Fibroblast of the aortic adventitia (primary cell): Measurements from ENCODE around the gene THAP4. TPM values are rescaled to one million over a fixed set of nuclear protein-coding genes. Genes with fewer than 3 reads are reported as not detected.
"Not testable (repeated sequence)": the region's sequence is repeated elsewhere in the genome, so short reads cannot be mapped to it uniquely, and the experiment has no call there.

Experiments
- DNase-seq: peaks from one replicate; pipeline ENCODE4 v3.0.0-alpha.2; 2010; ENCODE audit warnings: low read depth
- H3K4me3 ChIP-seq: 2 replicates; pipeline ENCODE4 v1.5.1; 2011; ENCODE audit warnings: low read depth, mild to moderate bottlenecking, control low read depth, low read length, moderate library complexity
- total RNA-seq: library from RNA; depleted of rRNA; stranded (reverse); fragments of >200 nt; gene quantifications from 2 replicates; pipeline ENCODE4 v1.2.3, GENCODE V29; 2012; ENCODE audit warnings: low replicate concordance
- TF ChIP-seq, protein P1 (sequence below): IDR thresholded peaks from 2 replicates; pipeline ENCODE4 v1.5.1; 2011; ENCODE audit warnings: mild to moderate bottlenecking, low read length, control low read depth, inconsistent platforms; ENCODE audit not compliant: insufficient read depth

THAP4 gene
- total RNA-seq, 1 donor = 26.4 TPM

DNA sequence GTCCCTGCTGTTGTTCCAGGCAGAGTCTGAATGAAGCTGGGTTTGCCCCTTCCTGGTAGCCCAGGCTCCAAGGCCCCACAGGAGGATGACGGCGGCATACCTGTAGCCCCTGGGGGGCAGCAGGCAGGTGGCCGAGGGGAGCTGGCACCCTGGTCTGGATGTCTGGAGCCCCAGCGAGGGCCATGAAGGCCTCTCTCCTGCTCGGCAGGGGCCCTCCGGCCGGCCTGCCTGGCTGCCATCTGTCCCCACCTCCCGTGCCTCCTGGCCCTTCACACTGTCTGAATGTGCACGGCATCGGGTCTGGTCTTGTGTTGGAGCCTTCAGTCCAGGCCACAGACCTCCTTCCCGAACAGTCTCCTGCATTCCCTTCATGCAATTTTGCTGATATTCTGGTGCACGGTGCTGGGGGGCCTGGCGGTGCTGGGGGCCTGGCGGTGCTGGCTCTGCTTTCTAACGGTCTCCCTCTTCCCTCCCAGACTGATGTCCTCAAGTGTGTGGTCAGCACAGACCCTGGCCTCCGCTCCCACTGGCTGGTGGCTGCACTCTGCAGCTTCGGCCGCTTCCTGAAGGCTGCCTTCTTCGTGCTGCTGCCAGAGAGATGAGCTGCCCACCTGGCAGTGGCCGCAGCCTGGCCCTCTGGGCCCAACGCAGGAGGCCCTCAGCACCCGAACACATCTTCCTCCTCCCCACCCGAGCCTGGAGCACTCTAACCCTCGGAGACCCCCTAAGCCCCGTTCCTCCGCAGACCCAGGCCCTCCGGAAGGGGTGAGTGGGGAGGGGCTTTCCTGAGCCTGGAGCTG is 64.9 kb downstream of the THAP4 start:
- TF ChIP-seq, protein P1, sequence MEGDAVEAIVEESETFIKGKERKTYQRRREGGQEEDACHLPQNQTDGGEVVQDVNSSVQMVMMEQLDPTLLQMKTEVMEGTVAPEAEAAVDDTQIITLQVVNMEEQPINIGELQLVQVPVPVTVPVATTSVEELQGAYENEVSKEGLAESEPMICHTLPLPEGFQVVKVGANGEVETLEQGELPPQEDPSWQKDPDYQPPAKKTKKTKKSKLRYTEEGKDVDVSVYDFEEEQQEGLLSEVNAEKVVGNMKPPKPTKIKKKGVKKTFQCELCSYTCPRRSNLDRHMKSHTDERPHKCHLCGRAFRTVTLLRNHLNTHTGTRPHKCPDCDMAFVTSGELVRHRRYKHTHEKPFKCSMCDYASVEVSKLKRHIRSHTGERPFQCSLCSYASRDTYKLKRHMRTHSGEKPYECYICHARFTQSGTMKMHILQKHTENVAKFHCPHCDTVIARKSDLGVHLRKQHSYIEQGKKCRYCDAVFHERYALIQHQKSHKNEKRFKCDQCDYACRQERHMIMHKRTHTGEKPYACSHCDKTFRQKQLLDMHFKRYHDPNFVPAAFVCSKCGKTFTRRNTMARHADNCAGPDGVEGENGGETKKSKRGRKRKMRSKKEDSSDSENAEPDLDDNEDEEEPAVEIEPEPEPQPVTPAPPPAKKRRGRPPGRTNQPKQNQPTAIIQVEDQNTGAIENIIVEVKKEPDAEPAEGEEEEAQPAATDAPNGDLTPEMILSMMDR = no peak
- no peak overlapping the region for H3K4me3 ChIP-seq
- DNase-seq = no peak

DNA sequence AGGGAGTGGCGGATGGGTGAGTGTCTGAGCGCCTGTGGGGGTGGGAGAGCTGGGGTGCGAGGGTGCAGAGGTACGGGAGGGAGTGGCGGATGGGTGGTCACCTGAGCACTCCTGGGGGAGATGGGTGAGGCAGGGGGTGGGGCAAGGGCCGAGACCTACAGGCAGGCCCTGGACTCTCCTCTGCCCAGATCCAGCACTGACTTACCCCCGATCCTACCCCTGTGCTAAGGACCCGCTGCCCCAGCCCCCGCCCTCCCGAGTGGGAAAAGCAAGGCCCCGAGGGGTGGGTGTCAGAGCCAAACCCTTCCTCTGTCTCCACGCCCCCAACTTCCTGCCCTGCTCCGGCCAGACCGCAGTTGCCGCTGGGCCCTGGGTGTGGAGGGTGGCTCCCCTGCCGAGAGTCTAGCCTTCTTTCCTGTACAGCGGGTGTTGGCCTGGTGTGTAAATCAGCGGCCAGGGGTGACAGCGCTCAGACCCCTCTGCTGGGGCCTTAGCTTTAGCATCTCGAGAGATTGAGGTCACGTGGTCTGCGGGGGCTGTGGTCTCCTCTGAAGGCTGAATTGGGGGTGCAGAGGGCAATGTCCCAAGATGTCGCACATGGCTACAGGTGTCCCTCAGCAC is 65.9 kb downstream of the THAP4 start:
- DNase-seq = no peak
- no peak overlapping the region for H3K4me3 ChIP-seq
- TF ChIP-seq, protein P1 = no peak

DNA sequence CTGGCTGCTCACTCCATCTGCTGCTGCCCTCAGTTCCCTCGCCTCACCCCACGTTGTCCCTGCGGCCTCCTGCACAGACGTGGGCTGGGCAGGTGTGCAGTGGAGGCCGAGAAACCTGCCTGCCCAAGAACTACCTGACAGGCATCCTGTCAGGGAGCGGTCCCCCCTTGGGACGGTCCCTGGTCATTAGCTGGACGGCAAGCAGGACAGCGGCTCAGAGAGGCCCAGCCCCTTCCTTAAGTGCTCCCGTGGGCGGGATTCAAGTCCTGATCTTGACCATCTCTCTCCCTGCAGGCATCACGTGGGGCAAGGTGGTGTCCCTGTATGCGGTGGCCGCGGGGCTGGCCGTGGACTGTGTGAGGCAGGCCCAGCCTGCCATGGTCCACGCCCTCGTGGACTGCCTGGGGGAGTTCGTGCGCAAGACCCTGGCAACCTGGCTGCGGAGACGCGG is 67.1 kb downstream of the THAP4 start:
- TF ChIP-seq, protein P1 = no peak
- no peak for DNase-seq
- no peak overlapping the region for H3K4me3 ChIP-seq

DNA sequence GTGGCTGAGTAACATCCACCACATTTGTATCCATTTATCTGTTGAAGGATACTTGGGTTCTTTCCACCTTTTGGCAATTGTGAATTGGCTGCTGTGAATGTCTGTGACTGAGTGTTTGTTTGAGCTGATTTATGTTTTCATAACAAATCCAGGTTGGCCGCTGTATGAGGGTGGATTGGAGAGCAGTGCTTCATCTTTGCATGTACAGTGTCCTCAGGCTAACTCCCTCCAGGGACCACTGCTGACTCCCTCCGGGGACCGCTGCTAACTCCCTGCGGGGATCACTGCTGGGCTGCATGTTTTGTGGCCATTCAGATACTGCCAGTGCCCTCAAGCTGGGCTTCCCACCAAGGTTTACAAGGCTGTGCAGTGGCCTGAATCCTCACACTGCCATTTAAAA is 68.2 kb downstream of the THAP4 start:
- no peak overlapping the region for H3K4me3 ChIP-seq
- TF ChIP-seq, protein P1 = no peak
- no peak for DNase-seq

DNA sequence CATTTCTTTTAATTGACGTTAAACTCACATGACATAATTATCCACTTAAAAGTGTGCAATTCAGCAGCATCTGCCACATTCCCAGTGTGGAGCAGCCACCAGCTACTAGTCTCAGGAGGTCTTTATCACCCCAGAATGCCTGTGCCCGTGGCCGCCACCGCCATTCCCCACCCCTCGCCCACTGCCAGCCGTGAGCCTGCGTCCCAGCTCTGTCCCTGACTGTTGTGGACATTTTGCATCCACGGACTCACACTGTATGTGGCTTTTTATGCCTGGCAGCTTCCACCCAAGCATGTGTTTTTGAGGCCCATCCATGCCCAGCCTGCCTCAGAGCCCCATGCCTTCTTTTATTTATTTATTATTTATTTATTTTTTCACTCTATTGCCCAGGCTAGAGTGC is 69.2 kb downstream of the THAP4 start:
- no peak for DNase-seq
- no peak overlapping the region for H3K4me3 ChIP-seq
- TF ChIP-seq, protein P1 = no peak

DNA sequence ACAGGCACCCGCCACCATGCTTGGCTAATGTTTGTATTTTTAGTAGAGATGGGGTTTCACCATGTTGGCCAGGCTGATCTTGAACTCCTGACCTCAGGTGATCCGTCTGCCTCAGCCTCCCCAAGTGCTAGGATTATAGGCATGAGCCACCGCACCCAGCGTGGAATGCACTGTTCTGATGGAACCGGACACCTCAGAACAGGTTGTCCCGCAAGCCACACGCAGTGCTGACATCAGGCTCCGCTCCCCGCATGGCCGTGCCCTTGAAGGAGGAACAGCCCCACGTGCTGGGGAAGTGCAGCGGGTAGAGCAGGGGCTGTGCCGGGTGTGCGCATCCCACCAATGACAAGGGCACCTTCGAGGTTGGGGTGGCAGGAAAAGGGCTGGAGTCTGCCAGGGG is 69.7 kb downstream of the THAP4 start:
- not testable (repeated sequence) for DNase-seq, H3K4me3 ChIP-seq

DNA sequence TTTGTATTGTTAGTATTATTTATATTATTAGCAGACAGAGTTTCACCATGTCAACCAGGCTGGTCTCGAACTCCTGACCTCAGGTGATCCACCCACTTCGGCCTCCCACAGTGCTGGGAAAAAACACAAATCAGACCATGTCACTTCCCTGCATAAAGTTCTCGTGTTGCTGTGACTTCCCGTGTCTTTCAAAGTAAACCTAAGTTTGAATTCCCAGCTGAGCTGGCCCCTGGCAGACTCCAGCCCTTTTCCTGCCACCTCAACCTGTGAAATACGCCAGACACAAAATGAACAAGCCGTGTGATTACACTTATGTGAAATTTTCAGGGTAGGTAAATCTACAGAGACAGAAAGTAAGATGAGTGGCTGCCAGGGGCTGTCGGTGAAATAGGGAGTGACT is 70.5 kb downstream of the THAP4 start:
- DNase-seq = no peak
- TF ChIP-seq, protein P1 = no peak
- no peak overlapping the region for H3K4me3 ChIP-seq

DNA sequence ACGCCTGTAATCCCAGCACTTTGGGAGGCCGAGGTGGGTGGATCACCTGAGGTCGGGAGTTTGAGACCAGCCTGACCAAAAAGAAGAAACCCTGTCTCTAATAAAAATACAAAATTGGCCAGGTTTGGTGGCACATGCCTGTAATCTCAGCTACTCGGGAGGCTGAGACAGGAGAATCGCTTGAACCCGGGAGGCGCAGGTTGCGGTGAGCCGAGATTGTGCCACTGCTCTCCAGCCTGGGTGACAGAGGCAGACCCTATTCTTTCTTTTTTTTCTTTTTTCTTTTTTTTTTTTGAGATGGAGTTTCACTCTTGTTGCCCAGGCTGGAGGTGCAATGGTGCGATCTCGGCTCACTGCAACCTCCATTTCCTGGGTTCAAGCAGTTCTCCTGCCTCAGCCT is 70.9 kb downstream of the THAP4 start:
- H3K4me3 ChIP-seq, DNase-seq: not testable (repeated sequence)
